Mucosa of descending colon (tissue), 3 donors: ENCODE measurements around the gene DNAAF1. TPM values are rescaled to one million over a fixed set of nuclear protein-coding genes. Genes with fewer than 3 reads are reported as not detected.

Source experiments
- ATAC-seq: fragments of 200-7000 bp; cut with Tn5 transposase; one replicate; pipeline ENCODE4 v1.9.1; 2020; ENCODE audit warnings: mild to moderate bottlenecking, moderate library complexity
- DNase-seq, 3 donors: peaks; one replicate each; pipeline ENCODE4 v3.0.0-alpha.2; 2020
- H3K36me3 ChIP-seq: fragments of 200-600 bp; one replicate; pipeline ENCODE4 v1.8.0; 2021; ENCODE audit warnings: low read depth, mild to moderate bottlenecking
- H3K4me1 ChIP-seq: fragments of 200-600 bp; one replicate; pipeline ENCODE4 v1.8.0; 2021; ENCODE audit warnings: low read depth, mild to moderate bottlenecking
- H3K4me3 ChIP-seq: fragments of 200-600 bp; one replicate; pipeline ENCODE4 v1.8.0; 2021; ENCODE audit warnings: mild to moderate bottlenecking
- H3K9me3 ChIP-seq: fragments of 200-600 bp; one replicate; pipeline ENCODE4 v1.8.0; 2021; ENCODE audit warnings: mild to moderate bottlenecking
- CTCF ChIP-seq: fragments of 200-600 bp; IDR thresholded peaks from one replicate; pipeline ENCODE4 v1.8.0; 2022; ENCODE audit warnings: antibody characterized with exemption, mild to moderate bottlenecking
- intact Hi-C, 2 donors: fragments of 100-400 bp; cut with DNase I in 1 of 2; cut with micrococcal nuclease in 1 of 2; formaldehyde crosslinking; loops; one replicate each; pipeline versions ENCODE4 v1.11.0 to v1.11.1; 2022; cut with DNase I, micrococcal nuclease
- total RNA-seq, 3 donors: library from RNA; stranded (reverse); fragmentation: NEBNext Ultra II Directional in 2 of 3; extraction: Animal tissue kit (Norgen Biotek cat#: 25700) in 2 of 3; gene quantifications; one replicate each; pipeline versions ENCODE4 v1.2.1 to v1.2.4, GENCODE V29; 2021 to 2023
- donor health status: DM: no; HTN: no; CAD: no; lungs with moderate emphysema.
- donor health status: DM: no; HTN: no; CAD: no.
- donor health status: DM: no; HTN: yes; CAD: no.

The DNAAF1 gene
- total RNA-seq, 3 donors from 2014 or later, result 0.95 TPM; not detected in 2

DNA sequence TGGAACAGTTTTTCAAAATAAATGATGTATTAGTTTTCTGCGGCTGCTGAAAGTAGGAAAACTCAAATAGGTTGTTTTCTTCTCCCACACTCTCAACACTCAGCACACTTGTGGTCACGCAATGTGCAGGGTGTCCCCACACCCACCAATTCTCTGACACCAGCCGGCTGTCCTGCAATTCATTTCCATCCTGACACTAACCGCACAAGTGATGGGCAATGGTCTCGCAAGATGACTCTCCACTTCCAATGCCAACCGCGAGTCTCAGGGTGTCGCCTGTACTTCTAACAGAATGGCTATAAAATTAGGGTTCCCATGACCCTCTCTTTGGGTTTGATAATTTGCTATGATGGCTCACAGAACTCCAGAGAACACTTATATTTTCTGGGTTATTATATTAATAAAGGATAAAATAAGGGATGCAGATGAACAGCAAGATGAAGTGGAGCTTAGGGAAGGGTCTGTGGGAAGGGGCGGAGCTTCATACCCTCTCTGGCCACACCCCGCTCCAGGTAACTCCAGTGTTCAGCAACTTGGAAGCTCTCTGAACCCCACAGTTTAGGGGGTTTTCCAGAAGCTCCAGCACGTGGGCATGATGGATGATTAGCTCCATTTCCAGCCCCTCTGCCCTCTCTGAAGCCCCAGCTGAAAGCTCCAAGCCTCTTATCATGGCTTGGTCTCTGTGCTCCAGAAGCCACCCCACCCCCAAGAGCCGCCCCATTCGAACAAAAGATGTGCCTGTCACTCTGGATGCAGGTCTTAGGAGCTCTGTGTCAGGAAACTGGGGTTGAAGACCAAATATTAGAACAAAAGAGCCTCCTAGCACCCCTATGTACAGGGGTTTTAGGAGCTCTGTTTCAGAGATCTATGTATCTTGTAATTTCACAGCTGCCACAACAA, 21.9 kb downstream of the DNAAF1 start:
- Histone ChIP-seq H3K9me3 (no peaks in the 10 kb centered on the region), H3K4me1 (no peaks in the 10 kb centered on the region), H3K36me3 (no peaks in the 10 kb centered on the region), H3K4me3 (no peak overlapping the region)
- intact Hi-C loops, result no loop called here
- no peak for ATAC-seq
- DNase-seq, result no peak
- no peak for TF ChIP-seq CTCF

DNA sequence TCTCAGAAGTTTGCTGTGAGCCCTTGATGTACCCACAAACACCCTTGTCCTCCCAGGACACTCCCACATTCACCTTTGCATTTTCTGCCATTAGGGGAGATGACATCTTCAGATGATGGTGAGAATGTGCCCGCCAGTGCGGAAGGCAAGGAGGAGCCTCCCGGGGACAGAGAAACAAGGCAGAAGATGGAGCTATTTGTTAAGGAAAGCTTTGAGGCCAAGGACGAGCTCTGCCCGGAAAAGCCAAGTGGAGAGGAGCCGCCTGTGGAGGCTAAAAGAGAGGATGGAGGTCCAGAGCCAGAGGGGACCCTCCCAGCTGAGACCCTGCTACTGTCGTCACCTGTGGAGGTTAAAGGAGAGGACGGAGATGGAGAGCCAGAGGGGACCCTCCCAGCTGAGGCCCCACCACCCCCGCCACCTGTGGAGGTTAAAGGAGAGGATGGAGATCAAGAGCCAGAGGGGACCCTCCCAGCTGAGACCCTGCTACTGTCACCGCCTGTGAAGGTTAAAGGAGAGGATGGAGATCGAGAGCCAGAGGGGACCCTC, 24.7 kb downstream of the DNAAF1 start:
- intact Hi-C loops, result no loop called here
- ATAC-seq, result no peak
- H3K9me3 ChIP-seq, result no peaks in the 10 kb centered on the region
- H3K4me1 ChIP-seq, result no peaks in the 10 kb centered on the region
- H3K4me3 ChIP-seq, result no peak overlapping the region
- no peak for TF ChIP-seq CTCF
- H3K36me3 ChIP-seq, result no peaks in the 10 kb centered on the region
- no peak for DNase-seq

DNA sequence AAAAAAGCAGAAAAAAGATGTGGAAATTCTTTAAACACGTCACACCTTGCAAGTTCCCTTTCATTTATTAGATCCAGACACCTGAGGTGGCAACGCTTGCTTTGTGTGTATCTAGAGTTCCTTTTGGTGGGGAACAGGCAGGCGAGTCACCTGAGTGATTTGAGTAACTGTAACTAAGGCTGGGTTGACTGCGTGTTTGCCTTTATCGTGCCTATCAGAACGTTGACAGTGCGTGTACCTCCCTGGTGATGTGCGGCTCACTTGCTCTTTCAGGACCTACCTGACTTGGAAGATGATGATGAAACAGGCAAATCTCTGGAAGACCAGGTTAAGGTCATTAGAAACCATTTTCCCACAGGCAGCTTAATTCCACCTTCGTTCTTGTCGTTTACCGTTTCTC, 29.3 kb downstream of the DNAAF1 start:
- DNase-seq (no peak), ATAC-seq (no peak)
- intact Hi-C loops, result no loop called here
- Histone ChIP-seq H3K36me3 (peaks cover 4% of the 10 kb centered on the region), H3K9me3 (no peaks in the 10 kb centered on the region), H3K4me1 (peaks cover 4% of the 10 kb centered on the region), H3K4me3 (no peak overlapping the region)
- no peak for TF ChIP-seq CTCF

- H3K9me3 ChIP-seq, result no peaks in the 10 kb centered on the region
- TF ChIP-seq CTCF, result peak; percentile 51
- DNase-seq (peak in 2 of 3 donors; percentile 68 to 76), ATAC-seq (peak; percentile 81)
- H3K4me1 ChIP-seq, result peaks cover 4% of the 10 kb centered on the region
- H3K4me3 ChIP-seq, result no peak overlapping the region
- intact Hi-C loops, result no loop called here
- H3K36me3 ChIP-seq, result peaks cover 4% of the 10 kb centered on the region
Observed at GRCh38 chr16:84175350-84176081, 30.4 kb downstream of the DNAAF1 start.

DNA sequence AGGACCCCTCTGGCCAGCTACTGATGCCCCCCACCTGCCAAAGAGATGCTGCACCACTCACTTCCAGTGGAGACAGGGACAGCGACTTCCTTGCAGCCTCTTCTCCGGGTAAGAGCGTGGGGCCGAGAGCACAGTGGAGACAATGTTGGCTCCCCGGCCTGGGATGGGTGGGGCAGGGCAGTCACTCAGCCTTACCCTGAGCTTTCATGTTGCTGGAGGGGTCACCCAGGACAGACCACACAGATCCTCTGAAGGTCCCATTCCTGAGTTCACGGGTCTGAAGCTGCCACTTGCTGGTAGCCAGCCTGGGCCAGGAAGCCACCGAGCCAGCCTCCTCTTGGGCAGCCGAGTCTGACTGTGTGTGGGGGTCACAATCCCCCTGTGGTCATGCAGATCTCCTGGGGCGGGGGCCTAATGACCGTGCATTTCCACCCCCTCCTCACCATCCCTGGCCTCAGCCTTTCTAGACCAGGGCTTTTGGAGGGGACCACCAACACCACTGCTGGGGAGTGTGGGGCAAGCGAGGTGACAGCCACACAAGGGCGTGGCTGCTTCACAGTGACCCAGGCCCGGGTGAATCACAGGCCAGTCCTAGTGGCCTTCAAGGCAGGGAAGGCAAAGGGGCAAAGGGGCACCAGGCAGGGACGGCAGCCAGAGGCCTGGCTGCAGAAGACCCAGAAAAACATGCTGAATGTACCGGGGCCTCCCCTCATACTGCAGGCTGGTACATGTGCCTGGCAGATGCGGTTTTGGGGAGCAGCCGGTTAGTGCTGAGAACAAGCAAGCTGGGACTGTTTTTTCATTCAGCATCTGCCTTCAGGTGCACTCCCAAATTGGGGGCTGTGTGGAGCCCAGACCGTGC, 31.3 kb downstream of the DNAAF1 start:
- Histone ChIP-seq H3K36me3 (peaks cover 4% of the 10 kb centered on the region), H3K9me3 (no peaks in the 10 kb centered on the region), H3K4me1 (peaks cover 4% of the 10 kb centered on the region), H3K4me3 (no peak overlapping the region)
- intact Hi-C loops, result no loop called here
- no peak for TF ChIP-seq CTCF
- DNase-seq, result no peak
- peak; percentile 12 for ATAC-seq
